Activated CD8-positive, alpha-beta memory T cell treated with anti-CD3 and anti-CD28 coated beads, Interleukin-2, amount 50 U/mL, for 1 hour (primary cell): ENCODE data around the gene OTOG.
A peak's percentile ranks its signal among the peaks of the same experiment; 100 is the strongest.

Experiments
- DNase-seq: peaks from one replicate; pipeline ENCODE4 v3.0.0-alpha.2; 2020; ENCODE audit errors: extremely low read depth

The OTOG gene

GRCh38 chr11:17547051-17547577 is at the start of gene OTOG:
OTOG (plus strand) TSS chr11:17547259; CDS start chr11:17547373, 114 bp downstream.
- DNase-seq = no peak

GRCh38 chr11:17498058-17498457 is 49.0 kb upstream of the OTOG start:
- DNase-seq = no peak

GRCh38 chr11:17498475-17498874 is 48.6 kb upstream of the OTOG start:
- no peak for DNase-seq

- no peak for DNase-seq
Measured at GRCh38 chr11:17500673-17501072, 46.4 kb upstream of the OTOG start.

- DNase-seq = no peak
Measured at GRCh38 chr11:17502630-17503029, 44.4 kb upstream of the OTOG start.

GRCh38 chr11:17504330-17505107 is 42.5 kb upstream of the OTOG start:
- peak; percentile 50 for DNase-seq

- DNase-seq = no peak
Measured at GRCh38 chr11:17505146-17505545, 41.9 kb upstream of the OTOG start.

- DNase-seq = no peak
Measured at GRCh38 chr11:17506314-17506713, 40.7 kb upstream of the OTOG start.

GRCh38 chr11:17506942-17507341 is 40.1 kb upstream of the OTOG start:
- DNase-seq = no peak

GRCh38 chr11:17507773-17508172 is 39.3 kb upstream of the OTOG start:
- no peak for DNase-seq

GRCh38 chr11:17508306-17508705 is 38.8 kb upstream of the OTOG start:
- DNase-seq = no peak

GRCh38 chr11:17508791-17509190 is 38.3 kb upstream of the OTOG start:
- no peak for DNase-seq

- DNase-seq = no peak
Measured at GRCh38 chr11:17510507-17511206, 36.4 kb upstream of the OTOG start.

GRCh38 chr11:17511571-17511970 is 35.5 kb upstream of the OTOG start:
- no peak for DNase-seq

- DNase-seq = no peak
Measured at GRCh38 chr11:17512101-17512500, 35.0 kb upstream of the OTOG start.

GRCh38 chr11:17513853-17514252 is 33.2 kb upstream of the OTOG start:
- no peak for DNase-seq

- no peak for DNase-seq
Measured at GRCh38 chr11:17514476-17514875, 32.6 kb upstream of the OTOG start.

- no peak for DNase-seq
Measured at GRCh38 chr11:17515443-17516176, 31.4 kb upstream of the OTOG start.

GRCh38 chr11:17516551-17517150 is 30.4 kb upstream of the OTOG start:
- no peak for DNase-seq

- no peak for DNase-seq
Measured at GRCh38 chr11:17517186-17517585, 29.9 kb upstream of the OTOG start.

- DNase-seq = no peak
Measured at GRCh38 chr11:17518366-17518765, 28.7 kb upstream of the OTOG start.
